Measurements from ENCODE around the gene ENPP4. TPM values are rescaled to one million over a fixed set of nuclear protein-coding genes. Genes with fewer than 3 reads are reported as not detected.

ENPP4 gene
- total RNA-seq, 2 experiments from 2014 or later = 8.2 to 9.4 TPM

DNA sequence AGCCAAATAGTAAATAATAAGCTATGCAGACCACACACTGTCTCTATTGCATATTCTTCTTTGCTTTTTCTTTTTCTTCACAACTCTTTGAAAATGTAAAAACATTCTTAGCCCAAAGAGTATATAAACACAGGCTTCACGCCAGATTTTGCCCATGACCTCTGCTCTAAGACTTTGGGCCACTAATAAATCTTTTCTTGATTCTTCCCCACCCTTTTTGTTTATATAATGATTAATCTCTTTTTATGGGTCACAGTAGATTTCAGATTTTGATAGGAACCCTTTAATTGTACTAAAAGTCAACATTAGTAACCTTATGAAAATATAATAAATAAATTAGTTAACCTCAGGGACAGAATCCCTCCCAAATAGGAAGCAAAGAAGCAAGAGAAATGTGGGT lies 56.8 kb downstream of the ENPP4 start:
- Mint-ChIP-seq H3K27ac (no peak overlapping the region), H3K36me3 (ENCODE audit: low read depth) (no peaks in the 10 kb centered on the region), H3K27me3 (peaks cover 43% of the 10 kb centered on the region), H3K4me1 (no peaks in the 10 kb centered on the region), H3K4me3 (no peak overlapping the region), H3K9me3 (no peaks in the 10 kb centered on the region)
- CTCF ChIA-PET = no interaction called here
- POLR2A ChIA-PET = interaction anchor here (1.3 kb wide), 1 partner anchor 56 kb away, joined by 4 read pairs; the partner anchor contains the start of gene ENPP4
- no peak for DNase-seq

GRCh38 chr6:46189726-46190125 lies 59.9 kb downstream of the ENPP4 start:
- Mint-ChIP-seq H3K4me3 (no peak overlapping the region), H3K9me3 (no peaks in the 10 kb centered on the region), H3K27me3 (peaks cover 30% of the 10 kb centered on the region), H3K27ac (no peak overlapping the region), H3K36me3 (ENCODE audit: low read depth) (no peaks in the 10 kb centered on the region), H3K4me1 (no peaks in the 10 kb centered on the region)
- DNase-seq = no peak
- ChIA-PET CTCF (no interaction called here), POLR2A (no interaction called here)

- H3K4me1 Mint-ChIP-seq = no peaks in the 10 kb centered on the region
- H3K36me3 Mint-ChIP-seq (ENCODE audit: low read depth) = no peaks in the 10 kb centered on the region
- POLR2A ChIA-PET = no interaction called here
- H3K27me3 Mint-ChIP-seq = peaks cover 25% of the 10 kb centered on the region
- H3K9me3 Mint-ChIP-seq = no peaks in the 10 kb centered on the region
- no peak overlapping the region for H3K27ac Mint-ChIP-seq
- no peak for DNase-seq
- no peak overlapping the region for H3K4me3 Mint-ChIP-seq
- CTCF ChIA-PET = interaction anchor here (0.7 kb wide), 1 partner anchor 16 kb away, joined by 4 read pairs; no protein-coding TSS in a partner anchor
These were observed 61.1 kb downstream of the ENPP4 start for GRCh38 chr6:46190889-46191288.

DNA sequence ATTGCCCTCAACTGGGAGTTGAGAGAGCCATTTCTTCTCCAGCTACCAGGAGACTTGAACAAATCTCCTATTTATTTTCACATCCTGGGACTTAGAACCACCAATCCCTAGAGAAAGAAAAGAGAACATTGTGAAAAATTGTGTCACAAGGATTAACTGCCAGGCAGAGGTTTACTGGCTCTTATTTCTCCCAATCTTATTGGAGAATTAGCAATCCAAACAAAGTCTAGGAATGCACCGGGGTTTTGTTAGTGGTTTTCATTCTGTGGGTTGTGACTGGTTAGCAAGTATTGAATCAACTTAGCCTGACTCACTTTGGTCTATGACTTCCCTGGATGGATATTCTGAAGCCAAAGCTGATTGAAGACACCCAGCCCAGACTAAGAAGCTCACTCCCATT lies 62.2 kb downstream of the ENPP4 start:
- H3K9me3 Mint-ChIP-seq = no peaks in the 10 kb centered on the region
- POLR2A ChIA-PET = no interaction called here
- H3K4me3 Mint-ChIP-seq = no peak overlapping the region

More for the DNA sequence above, 62.2 kb downstream of the ENPP4 start:
- CTCF ChIA-PET = no interaction called here
- no peak for DNase-seq
- H3K4me1 Mint-ChIP-seq = no peaks in the 10 kb centered on the region
- H3K36me3 Mint-ChIP-seq (ENCODE audit: low read depth) = no peaks in the 10 kb centered on the region
- H3K27me3 Mint-ChIP-seq = peaks cover 26% of the 10 kb centered on the region
- H3K27ac Mint-ChIP-seq = no peak overlapping the region

Other genes starting within 250 kb of the ENPP4 start
- gene CLIC5, start 114.1 kb upstream of the ENPP4 start, total RNA-seq = 1 to 10 TPM; 7.4 to 8.4 TPM
- gene ENPP5, start 41.0 kb downstream of the ENPP4 start, total RNA-seq = not detected

Measured in activated CD4-positive, alpha-beta memory T cell treated with anti-CD3 and anti-CD28 coated beads, Interleukin-2, amount 10 ng/mL, durations not matched to agents 7 days and 5 days (primary cell).